ENCODE data around the gene ASGR1.

- TF ChIP-seq CTCF (IDR thresholded peaks at IDR 0.05): no peak
- TF ChIP-seq ZFX (IDR thresholded peaks at IDR 0.05; ENCODE audit: borderline replicate concordance): no peak
Observed at GRCh38 chr17:7139400-7139799, 39.8 kb downstream of the ASGR1 start.

All from 22Rv1 (cell line).